Endodermal cell (in vitro differentiated cells): ENCODE results near the gene ARHGAP6. TPM values are rescaled to one million over a fixed set of nuclear protein-coding genes. Genes with fewer than 3 reads are reported as not detected.

ENCODE experiments used
- DNase-seq: peaks from one replicate; pipeline ENCODE4 v3.0.0-alpha.2; 2017
- H3K27ac ChIP-seq: 2 replicates; pipeline ENCODE4 v1.5.1; 2013; ENCODE audit warnings: mild to moderate bottlenecking, low read depth, low read length, moderate library complexity
- H3K27me3 ChIP-seq: 2 replicates; pipeline ENCODE4 v1.6.1; 2013; ENCODE audit warnings: mild to moderate bottlenecking, low read length, moderate library complexity; ENCODE audit not compliant: insufficient read depth, control insufficient read depth, poor library complexity, severe bottlenecking
- H3K36me3 ChIP-seq: 2 replicates; pipeline ENCODE4 v1.7.0; 2013; ENCODE audit warnings: mild to moderate bottlenecking, low read length, moderate library complexity; ENCODE audit not compliant: control insufficient read depth, insufficient read depth
- H3K4me1 ChIP-seq: one replicate; pipeline ENCODE4 v1.7.0; 2013; ENCODE audit warnings: low read length; ENCODE audit not compliant: control insufficient read depth, insufficient read depth
- H3K4me3 ChIP-seq: 2 replicates; pipeline ENCODE4 v1.5.1; 2013; ENCODE audit warnings: mild to moderate bottlenecking, low read length, moderate library complexity
- H3K9ac ChIP-seq: 2 replicates; pipeline ENCODE4 v1.6.1; 2013; ENCODE audit warnings: mild to moderate bottlenecking, low read length, moderate library complexity; ENCODE audit not compliant: poor library complexity, severe bottlenecking; ENCODE audit errors: extremely low read depth
- H3K9me3 ChIP-seq: 2 replicates; pipeline ENCODE4 v1.6.1; 2013; ENCODE audit warnings: mild to moderate bottlenecking, low read length, moderate library complexity; ENCODE audit not compliant: control insufficient read depth
- H3K27ac Mint-ChIP-seq: 2 replicates; pipeline ENCODE4 v1.8.0; 2020; ENCODE audit warnings: mixed read lengths
- H3K27me3 Mint-ChIP-seq: 2 replicates; pipeline ENCODE4 v1.8.0; 2021; ENCODE audit warnings: mild to moderate bottlenecking, mixed read lengths; ENCODE audit not compliant: insufficient read depth
- H3K36me3 Mint-ChIP-seq: 2 replicates; pipeline ENCODE4 v1.8.0; 2020; ENCODE audit warnings: low read depth, mixed read lengths
- H3K4me1 Mint-ChIP-seq: 2 replicates; pipeline ENCODE4 v1.8.0; 2020; ENCODE audit warnings: mixed read lengths
- H3K4me3 Mint-ChIP-seq: 2 replicates; pipeline ENCODE4 v1.8.0; 2020; ENCODE audit warnings: mild to moderate bottlenecking, moderate library complexity, mixed read lengths
- H3K9me3 Mint-ChIP-seq: 2 replicates; pipeline ENCODE4 v1.8.0; 2020; ENCODE audit warnings: mild to moderate bottlenecking, mixed read lengths
- CTCF ChIP-seq: fragments of 200-600 bp; sonication (generic); conservative IDR thresholded peaks from 2 replicates; pipeline ENCODE4 v1.5.0; 2021; ENCODE audit warnings: antibody characterized with exemption, mild to moderate bottlenecking
- WGBS, 2 experiments: methylation state at CpG; one replicate each; pipeline versions ENCODE4 v1.1.5 to v1.1.7; 2013; ENCODE audit warnings: missing lambda C conversion rate in 2 of 2, mixed read lengths in 1 of 2; ENCODE audit not compliant: insufficient coverage in 1 of 2, insufficient read length in 1 of 2; 5-methylcytosine and 5-hydroxymethylcytosine counted together
- total RNA-seq, 2 donors: library from RNA; stranded (reverse); fragmentation: NEBNext Ultra II Directional in 1 of 2; extraction: Animal tissue kit (Norgen Biotek cat#: 25700) in 1 of 2; gene quantifications; 2 replicates in 1 of 2; 3 replicates in 1 of 2; pipeline ENCODE4 v1.2.1, GENCODE V29; 2021

Gene ARHGAP6
- total RNA-seq, 2 donors from 2014 or later = 0.48 to 0.73 TPM

DNA sequence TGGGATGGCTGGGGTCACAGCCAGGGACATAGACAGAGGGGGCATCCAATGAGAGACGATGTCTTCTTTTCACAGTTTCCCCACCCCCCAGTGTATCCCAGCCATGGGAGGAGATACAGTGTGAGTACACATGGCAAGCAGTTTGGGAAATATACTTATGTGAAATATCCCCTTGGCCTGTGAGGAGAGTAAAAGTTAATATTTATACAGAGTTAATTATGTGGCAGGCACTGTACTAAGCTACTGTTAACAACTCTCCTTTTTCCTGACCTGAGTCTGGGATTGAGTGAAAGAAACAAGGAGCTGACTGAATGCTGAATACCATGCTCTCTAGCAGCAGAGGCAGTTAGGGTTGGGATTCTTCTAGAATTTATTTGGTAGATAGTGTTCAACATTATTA lies 519.3 kb downstream of the ARHGAP6 start:
- H3K27me3 ChIP-seq = no peaks in the 10 kb centered on the region
- H3K9me3 ChIP-seq = no peaks in the 10 kb centered on the region
- no peaks in the 10 kb centered on the region for H3K4me1 ChIP-seq
- H3K27me3 Mint-ChIP-seq = no peaks in the 10 kb centered on the region
- H3K27ac ChIP-seq = no peak overlapping the region
- H3K9me3 Mint-ChIP-seq = peaks cover 17% of the 10 kb centered on the region
- DNase-seq = no peak
- H3K36me3 Mint-ChIP-seq = no peaks in the 10 kb centered on the region
- no peak for TF ChIP-seq CTCF
- 80% methylated on average over 1 of the region's 1 CpG; no CpG with 5 or more reads in 1 of the 2 experiments for WGBS, 2 experiments
- H3K9ac ChIP-seq = no peak overlapping the region
- H3K4me3 Mint-ChIP-seq = no peak overlapping the region
- no peaks in the 10 kb centered on the region for H3K4me1 Mint-ChIP-seq
- no peaks in the 10 kb centered on the region for H3K36me3 ChIP-seq
- H3K27ac Mint-ChIP-seq = no peak overlapping the region
- no peak overlapping the region for H3K4me3 ChIP-seq

DNA sequence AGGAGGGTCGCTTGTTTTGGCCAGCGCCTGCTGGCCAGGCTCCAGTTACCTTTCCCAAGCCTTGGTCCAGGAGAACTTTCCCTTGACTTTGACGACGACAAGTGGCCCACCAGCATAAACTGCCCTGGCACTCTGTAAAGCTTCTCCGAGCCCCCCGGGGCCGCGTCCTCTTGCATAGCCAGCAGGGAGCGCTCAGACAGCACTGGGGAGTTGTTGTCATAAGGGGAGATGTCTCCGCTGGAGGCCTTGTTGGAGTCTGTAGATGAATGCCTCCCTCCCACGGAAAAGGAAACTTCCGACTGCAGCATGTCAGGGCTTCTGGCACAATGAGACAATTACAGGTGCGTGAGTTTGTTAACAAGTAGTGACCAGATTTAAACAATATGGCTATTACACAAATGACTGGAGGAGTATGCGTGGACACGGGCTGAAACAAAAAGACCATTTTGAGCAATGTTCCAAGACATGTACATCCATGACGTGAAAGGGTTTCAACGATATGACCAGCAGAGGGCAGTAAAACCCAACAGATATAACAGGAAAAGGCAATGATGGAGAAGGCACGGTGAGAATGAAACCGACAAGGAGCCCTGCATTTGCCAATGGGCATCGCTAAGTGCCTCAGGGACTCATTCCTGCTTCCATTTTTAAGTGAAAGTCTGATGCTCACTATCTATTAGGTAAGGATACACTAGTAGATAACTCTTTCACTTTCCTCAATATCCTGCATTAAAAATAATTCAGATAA lies 521.6 kb downstream of the ARHGAP6 start:
- Mint-ChIP-seq H3K27ac (no peak overlapping the region), H3K9me3 (peaks cover 28% of the 10 kb centered on the region), H3K36me3 (no peaks in the 10 kb centered on the region), H3K4me1 (no peaks in the 10 kb centered on the region), H3K4me3 (no peak overlapping the region), H3K27me3 (no peaks in the 10 kb centered on the region)
- no peak overlapping the region for H3K27ac ChIP-seq
- H3K36me3 ChIP-seq = no peaks in the 10 kb centered on the region
- peak; percentile 77 for DNase-seq
- peak; percentile 78 for TF ChIP-seq CTCF
- no peak overlapping the region for H3K9ac ChIP-seq
- WGBS, 2 experiments = 47 to 55% methylated on average over 3 to 20 of the region's 20 CpGs
- H3K4me1 ChIP-seq = no peaks in the 10 kb centered on the region
- no peaks in the 10 kb centered on the region for H3K9me3 ChIP-seq
- no peak overlapping the region for H3K4me3 ChIP-seq
- no peaks in the 10 kb centered on the region for H3K27me3 ChIP-seq

DNA sequence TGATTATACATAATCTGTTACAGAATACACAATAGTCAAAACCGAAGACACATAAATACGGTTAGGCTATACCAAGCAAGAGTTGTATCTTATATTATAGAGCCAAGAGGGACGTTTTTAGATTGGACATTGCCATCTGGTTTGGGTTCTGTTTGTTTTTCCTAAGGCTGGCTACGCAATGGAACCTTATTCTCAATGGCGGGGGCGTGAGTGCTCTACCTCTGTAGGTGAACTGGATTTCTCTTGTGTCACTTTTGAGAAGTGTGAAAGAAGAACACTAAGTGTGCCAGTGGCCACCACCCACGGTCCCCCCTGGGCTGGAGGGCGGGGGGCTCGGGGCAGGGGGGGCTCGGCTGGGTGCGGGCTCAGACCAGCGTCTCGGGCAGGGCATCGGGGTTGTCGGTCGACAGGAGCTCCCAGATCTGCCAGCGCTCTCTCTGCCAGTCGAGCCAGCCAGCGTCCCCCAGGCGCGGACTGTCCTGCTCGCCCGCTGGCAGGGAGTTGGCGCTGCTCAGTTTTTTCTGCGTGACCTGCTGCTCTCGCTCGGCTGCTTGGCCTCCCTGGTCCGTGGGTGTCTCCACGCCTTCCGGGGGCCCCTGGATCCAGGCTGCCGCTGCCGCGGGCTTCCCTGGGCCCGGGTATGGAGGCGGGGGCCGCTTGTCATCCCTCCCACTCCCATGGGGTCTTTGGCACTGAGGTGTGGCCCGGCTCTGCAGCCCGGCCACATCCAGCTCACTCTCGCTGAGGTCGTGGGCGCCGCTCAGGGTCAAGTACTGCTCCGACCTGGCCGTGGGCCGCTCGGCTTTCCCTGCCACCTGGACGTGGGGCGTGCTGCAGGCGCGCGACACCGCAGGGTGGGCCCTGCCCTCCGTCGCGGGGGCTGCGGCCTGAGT lies 527.0 kb downstream of the ARHGAP6 start:
- Mint-ChIP-seq H3K4me1 (no peaks in the 10 kb centered on the region), H3K36me3 (no peaks in the 10 kb centered on the region), H3K4me3 (no peak overlapping the region), H3K27ac (no peak overlapping the region), H3K9me3 (peaks cover 37% of the 10 kb centered on the region), H3K27me3 (no peaks in the 10 kb centered on the region)
- Histone ChIP-seq H3K27ac (no peak overlapping the region), H3K27me3 (no peaks in the 10 kb centered on the region), H3K9me3 (no peaks in the 10 kb centered on the region), H3K4me1 (no peaks in the 10 kb centered on the region), H3K4me3 (no peak overlapping the region), H3K36me3 (no peaks in the 10 kb centered on the region), H3K9ac (no peak overlapping the region)
- no peak for DNase-seq
- 88 to 95% methylated on average over 6 to 55 of the region's 56 CpGs for WGBS, 2 experiments
- TF ChIP-seq CTCF = no peak
